RWPE2 (cell line): ENCODE measurements around the gene QRICH1.

Experiments
- ATAC-seq: fragments of 200-7000 bp; cut with Tn5 transposase; 3 replicates; pipeline ENCODE4 v1.9.1; 2021; ENCODE audit warnings: low read depth
- DNase-seq: peaks from one replicate; pipeline ENCODE4 v3.0.0-alpha.2; 2020; ENCODE audit warnings: low spot score
- H3K27ac ChIP-seq: fragments of 450-650 bp; 2 replicates; pipeline ENCODE4 v1.5.1; 2017; ENCODE audit warnings: mild to moderate bottlenecking; ENCODE audit not compliant: poor library complexity, severe bottlenecking
- H3K27me3 ChIP-seq: fragments of 250-450 bp; sonication (Bioruptor Pico); 2 replicates; pipeline ENCODE4 v1.5.1; 2021; ENCODE audit warnings: mild to moderate bottlenecking, moderate library complexity; ENCODE audit not compliant: insufficient read depth, poor library complexity, severe bottlenecking
- H3K36me3 ChIP-seq: fragments of 250-450 bp; sonication (Bioruptor Pico); 2 replicates; pipeline ENCODE4 v1.5.1; 2020; ENCODE audit warnings: low read depth, mild to moderate bottlenecking, moderate library complexity
- H3K4me1 ChIP-seq: fragments of 250-450 bp; sonication (Bioruptor Pico); 2 replicates; pipeline ENCODE4 v1.5.1; 2021; ENCODE audit warnings: mild to moderate bottlenecking, moderate library complexity; ENCODE audit not compliant: insufficient read depth, poor library complexity, severe bottlenecking
- H3K4me3 ChIP-seq: fragments of 250-450 bp; sonication (Bioruptor Pico); 2 replicates; pipeline ENCODE4 v1.5.1; 2021; ENCODE audit warnings: mild to moderate bottlenecking, moderate library complexity; ENCODE audit not compliant: severe bottlenecking
- H3K9me3 ChIP-seq: fragments of 250-450 bp; sonication (Bioruptor Pico); 2 replicates; pipeline ENCODE4 v1.5.1; 2021; ENCODE audit warnings: mild to moderate bottlenecking, moderate library complexity; ENCODE audit not compliant: severe bottlenecking
- TF ChIP-seq, protein P1 (sequence below): fragments of 450-650 bp; IDR thresholded peaks from one replicate; pipeline ENCODE4 v1.5.1; 2017; ENCODE audit warnings: mild to moderate bottlenecking, moderate library complexity; ENCODE audit not compliant: poor library complexity, severe bottlenecking

The QRICH1 gene

DNA sequence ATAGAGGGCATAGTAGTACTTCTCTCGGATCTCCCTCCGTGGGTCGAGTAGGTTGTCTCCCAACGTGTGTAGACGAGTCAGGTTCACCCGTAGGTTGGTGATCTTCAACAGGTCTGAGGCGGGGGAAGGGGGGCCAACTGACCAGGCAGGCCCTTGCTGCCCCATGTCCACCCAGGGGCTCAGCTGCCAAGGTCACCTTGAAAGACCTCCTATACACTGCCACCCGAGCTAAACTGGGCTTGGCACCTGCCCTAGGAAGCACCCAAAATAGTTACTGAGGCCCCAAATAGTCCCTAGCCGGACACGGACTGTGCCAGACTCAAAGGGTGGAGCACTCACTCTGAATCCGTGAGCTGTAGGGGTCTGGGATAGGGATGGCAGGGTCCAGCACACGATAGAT, 37.2 kb upstream of the QRICH1 start:
- DNase-seq (no peak), ATAC-seq (no peak)
- Histone ChIP-seq H3K4me3 (no peak overlapping the region), H3K36me3 (no peaks in the 10 kb centered on the region), H3K27me3 (no peaks in the 10 kb centered on the region), H3K9me3 (no peaks in the 10 kb centered on the region), H3K27ac (no peak overlapping the region), H3K4me1 (no peaks in the 10 kb centered on the region)
- TF ChIP-seq, protein P1, sequence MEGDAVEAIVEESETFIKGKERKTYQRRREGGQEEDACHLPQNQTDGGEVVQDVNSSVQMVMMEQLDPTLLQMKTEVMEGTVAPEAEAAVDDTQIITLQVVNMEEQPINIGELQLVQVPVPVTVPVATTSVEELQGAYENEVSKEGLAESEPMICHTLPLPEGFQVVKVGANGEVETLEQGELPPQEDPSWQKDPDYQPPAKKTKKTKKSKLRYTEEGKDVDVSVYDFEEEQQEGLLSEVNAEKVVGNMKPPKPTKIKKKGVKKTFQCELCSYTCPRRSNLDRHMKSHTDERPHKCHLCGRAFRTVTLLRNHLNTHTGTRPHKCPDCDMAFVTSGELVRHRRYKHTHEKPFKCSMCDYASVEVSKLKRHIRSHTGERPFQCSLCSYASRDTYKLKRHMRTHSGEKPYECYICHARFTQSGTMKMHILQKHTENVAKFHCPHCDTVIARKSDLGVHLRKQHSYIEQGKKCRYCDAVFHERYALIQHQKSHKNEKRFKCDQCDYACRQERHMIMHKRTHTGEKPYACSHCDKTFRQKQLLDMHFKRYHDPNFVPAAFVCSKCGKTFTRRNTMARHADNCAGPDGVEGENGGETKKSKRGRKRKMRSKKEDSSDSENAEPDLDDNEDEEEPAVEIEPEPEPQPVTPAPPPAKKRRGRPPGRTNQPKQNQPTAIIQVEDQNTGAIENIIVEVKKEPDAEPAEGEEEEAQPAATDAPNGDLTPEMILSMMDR: no peak

GRCh38 chr3:49124991-49125670, 31.3 kb upstream of the QRICH1 start:
- H3K36me3 ChIP-seq: no peaks in the 10 kb centered on the region
- no peaks in the 10 kb centered on the region for H3K9me3 ChIP-seq
- H3K27ac ChIP-seq: no peak overlapping the region
- DNase-seq: no peak
- TF ChIP-seq, protein P1: no peak
- ATAC-seq: no peak
- no peak overlapping the region for H3K4me3 ChIP-seq
- H3K4me1 ChIP-seq: no peaks in the 10 kb centered on the region
- H3K27me3 ChIP-seq: no peaks in the 10 kb centered on the region

GRCh38 chr3:49124203-49124602, 30.3 kb upstream of the QRICH1 start:
- peaks cover 1% of the 10 kb centered on the region for H3K36me3 ChIP-seq
- DNase-seq: no peak
- H3K9me3 ChIP-seq: no peaks in the 10 kb centered on the region
- H3K4me3 ChIP-seq: no peak overlapping the region
- peaks cover 6% of the 10 kb centered on the region for H3K4me1 ChIP-seq
- TF ChIP-seq, protein P1: no peak
- no peak overlapping the region for H3K27ac ChIP-seq
- no peak for ATAC-seq
- H3K27me3 ChIP-seq: no peaks in the 10 kb centered on the region

DNA sequence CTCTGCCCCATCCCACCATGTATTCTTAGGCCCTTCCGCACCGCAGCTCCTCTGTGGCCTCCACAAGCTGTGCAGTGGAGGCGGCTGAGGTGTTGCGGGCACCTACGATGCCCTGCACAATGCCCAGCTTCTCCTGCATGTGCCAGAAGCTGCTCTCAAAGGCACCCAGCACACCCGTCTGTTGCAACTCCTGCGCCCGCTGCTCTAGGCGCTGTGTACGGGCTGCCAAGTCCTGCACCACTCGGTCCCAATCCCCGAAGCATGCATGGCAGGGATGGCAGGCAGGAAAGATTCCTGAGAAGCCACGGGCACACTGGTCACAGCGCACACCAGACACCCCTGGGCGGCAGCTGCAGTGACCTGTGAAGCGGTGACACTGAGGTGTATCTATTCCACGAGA, 29.8 kb upstream of the QRICH1 start:
- Histone ChIP-seq H3K36me3 (peaks cover 7% of the 10 kb centered on the region), H3K4me3 (no peak overlapping the region), H3K27me3 (no peaks in the 10 kb centered on the region), H3K4me1 (peaks cover 8% of the 10 kb centered on the region), H3K27ac (no peak overlapping the region), H3K9me3 (no peaks in the 10 kb centered on the region)
- TF ChIP-seq, protein P1: no peak
- DNase-seq (no peak), ATAC-seq (no peak)

DNA sequence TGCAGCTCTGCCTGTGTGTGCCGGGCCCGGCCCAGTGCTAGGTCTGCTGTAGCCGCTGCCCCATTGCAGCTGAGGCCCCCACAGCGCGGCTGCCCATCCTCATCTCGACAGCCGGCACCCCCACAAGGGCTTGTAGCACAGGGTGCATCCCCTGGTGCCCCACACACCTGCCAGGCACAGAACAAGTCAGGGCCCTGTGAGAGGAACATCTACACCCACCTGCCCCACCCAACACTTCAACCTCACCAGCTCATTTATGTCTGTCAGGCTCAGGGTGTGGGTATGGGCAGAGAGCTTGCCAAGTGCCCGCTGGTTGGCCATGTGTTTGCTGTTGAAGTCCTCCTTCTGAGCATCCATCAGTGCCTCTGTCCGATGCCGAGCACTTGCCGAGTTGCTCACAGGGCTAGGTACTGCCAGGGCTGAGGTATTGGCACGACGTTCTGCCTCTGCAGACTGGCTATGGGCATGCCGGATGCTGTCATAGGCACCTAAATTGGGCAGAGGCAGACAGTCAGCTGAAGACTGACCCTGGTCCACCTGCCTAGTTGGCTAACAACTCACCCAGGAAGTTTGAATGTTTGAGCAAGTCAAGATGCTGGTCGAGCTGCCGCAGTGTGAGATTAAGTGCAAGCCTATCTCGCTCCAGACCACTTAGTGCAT, 29.1 kb upstream of the QRICH1 start:
- H3K27me3 ChIP-seq: no peaks in the 10 kb centered on the region
- H3K4me3 ChIP-seq: no peak overlapping the region
- TF ChIP-seq, protein P1: no peak
- peaks cover 8% of the 10 kb centered on the region for H3K4me1 ChIP-seq
- H3K27ac ChIP-seq: no peak overlapping the region
- peaks cover 13% of the 10 kb centered on the region for H3K36me3 ChIP-seq
- DNase-seq (no peak), ATAC-seq (no peak)
- H3K9me3 ChIP-seq: no peaks in the 10 kb centered on the region
